ENCODE results near the gene B2M. TPM values are rescaled to one million over a fixed set of nuclear protein-coding genes. Genes with fewer than 3 reads are reported as not detected.

The B2M gene
- total RNA-seq, 1 donor from 2014 or later = 120 TPM

DNA sequence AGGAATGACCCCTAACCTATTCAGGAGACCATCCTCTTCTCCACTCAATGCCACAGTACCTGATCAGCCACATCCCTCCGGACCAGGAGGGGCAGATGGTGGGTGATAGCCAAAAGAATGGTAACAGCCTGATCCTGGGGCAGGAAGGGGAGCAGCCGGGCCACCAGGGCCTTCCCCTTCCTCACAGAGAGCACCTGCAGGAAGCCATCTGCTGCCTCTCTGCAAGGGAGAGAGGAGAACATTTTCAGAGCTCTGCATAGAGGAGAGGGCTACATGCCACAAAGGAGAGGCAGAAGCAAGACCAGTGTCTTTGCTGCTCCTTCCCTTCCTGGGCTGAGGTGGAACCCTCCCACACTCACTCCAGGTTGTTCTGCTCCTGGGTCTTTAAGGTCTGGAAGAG lies 42.4 kb upstream of the B2M start:
- no peaks in the 10 kb centered on the region for H3K36me3 ChIP-seq
- Mint-ChIP-seq H3K9me3 (no peaks in the 10 kb centered on the region), H3K4me3 (no peak overlapping the region), H3K4me1 (peaks cover 3% of the 10 kb centered on the region), H3K27ac (no peak overlapping the region), H3K36me3 (no peaks in the 10 kb centered on the region), H3K27me3 (ENCODE audit: insufficient read depth, low read depth) (no peaks in the 10 kb centered on the region)
- TF ChIP-seq, protein P1, sequence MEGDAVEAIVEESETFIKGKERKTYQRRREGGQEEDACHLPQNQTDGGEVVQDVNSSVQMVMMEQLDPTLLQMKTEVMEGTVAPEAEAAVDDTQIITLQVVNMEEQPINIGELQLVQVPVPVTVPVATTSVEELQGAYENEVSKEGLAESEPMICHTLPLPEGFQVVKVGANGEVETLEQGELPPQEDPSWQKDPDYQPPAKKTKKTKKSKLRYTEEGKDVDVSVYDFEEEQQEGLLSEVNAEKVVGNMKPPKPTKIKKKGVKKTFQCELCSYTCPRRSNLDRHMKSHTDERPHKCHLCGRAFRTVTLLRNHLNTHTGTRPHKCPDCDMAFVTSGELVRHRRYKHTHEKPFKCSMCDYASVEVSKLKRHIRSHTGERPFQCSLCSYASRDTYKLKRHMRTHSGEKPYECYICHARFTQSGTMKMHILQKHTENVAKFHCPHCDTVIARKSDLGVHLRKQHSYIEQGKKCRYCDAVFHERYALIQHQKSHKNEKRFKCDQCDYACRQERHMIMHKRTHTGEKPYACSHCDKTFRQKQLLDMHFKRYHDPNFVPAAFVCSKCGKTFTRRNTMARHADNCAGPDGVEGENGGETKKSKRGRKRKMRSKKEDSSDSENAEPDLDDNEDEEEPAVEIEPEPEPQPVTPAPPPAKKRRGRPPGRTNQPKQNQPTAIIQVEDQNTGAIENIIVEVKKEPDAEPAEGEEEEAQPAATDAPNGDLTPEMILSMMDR (IDR thresholded peaks at IDR 0.05) = no peak
- TF ChIP-seq EZH2phosphoT487 (IDR thresholded peaks at IDR 0.05) (no peak), EZH2 (IDR thresholded peaks at IDR 0.05) (no peak)
- H3K9me3 ChIP-seq (ENCODE audit: low read depth) = no peaks in the 10 kb centered on the region
- DNase-seq (ENCODE audit: low spot score) = no peak
- no peaks in the 10 kb centered on the region for H3K27me3 ChIP-seq
- peaks cover 4% of the 10 kb centered on the region for H3F3A ChIP-seq (ENCODE audit: low read depth)
- no peaks in the 10 kb centered on the region for H4K20me1 ChIP-seq (ENCODE audit: low read depth)
- H3K4me1 ChIP-seq = no peaks in the 10 kb centered on the region
- no peak overlapping the region for H3K27ac ChIP-seq
- no peak overlapping the region for H2AFZ ChIP-seq (replicated peaks)
- H3K79me2 ChIP-seq (ENCODE audit: low read depth) = no peaks in the 10 kb centered on the region
- no peak overlapping the region for H3K4me2 ChIP-seq
- H3K9ac ChIP-seq = no peak overlapping the region
- no peak overlapping the region for H3K4me3 ChIP-seq

DNA sequence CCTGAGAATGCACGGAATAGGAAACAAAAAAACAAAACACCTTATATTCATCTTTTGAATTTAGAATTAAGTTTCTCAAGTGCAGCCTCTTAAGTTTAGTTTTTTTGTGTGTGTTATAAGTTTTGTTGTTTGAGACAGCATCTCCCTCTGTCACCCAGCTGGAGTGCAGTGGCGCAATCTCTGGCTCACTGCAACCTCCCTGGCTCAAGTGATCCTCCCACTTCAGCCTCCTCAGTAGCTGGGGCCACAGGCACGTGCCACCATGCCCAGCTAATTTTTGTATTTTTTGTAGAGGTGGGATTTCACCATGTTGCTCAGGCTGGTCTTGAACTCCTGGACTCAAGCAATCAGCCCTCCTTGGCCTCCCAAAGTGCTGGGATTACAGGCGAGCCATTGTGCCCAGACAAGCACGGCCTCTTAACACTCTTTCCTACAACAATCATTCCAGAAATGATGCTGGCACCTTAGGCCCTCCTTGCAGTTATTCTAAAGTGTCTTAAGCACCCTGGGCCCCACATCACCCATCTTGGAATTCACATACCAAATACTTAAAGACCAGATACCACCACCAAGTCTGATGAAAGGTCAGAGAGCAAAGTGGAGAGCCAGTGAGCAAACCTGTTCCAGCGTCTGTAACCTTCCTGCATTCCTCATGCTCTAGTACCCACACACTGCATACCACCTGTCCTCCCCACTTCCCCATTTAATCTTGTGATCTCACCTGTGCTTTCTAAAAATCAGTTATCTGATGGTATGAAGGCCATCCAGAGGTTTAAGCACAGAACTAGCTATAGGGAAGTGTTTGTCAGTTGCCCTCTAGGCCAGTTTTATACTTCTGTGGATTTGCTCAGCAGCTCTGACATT lies 41.0 kb upstream of the B2M start:
- no peaks in the 10 kb centered on the region for H3K79me2 ChIP-seq (ENCODE audit: low read depth)
- no peak for DNase-seq (ENCODE audit: low spot score)
- H2AFZ ChIP-seq (replicated peaks) = no peak overlapping the region
- no peaks in the 10 kb centered on the region for H3K4me1 Mint-ChIP-seq
- H3K27ac ChIP-seq = no peak overlapping the region
- H3K9me3 ChIP-seq (ENCODE audit: low read depth) = no peaks in the 10 kb centered on the region
- no peak overlapping the region for H3K27ac Mint-ChIP-seq
- H3K9me3 Mint-ChIP-seq = no peaks in the 10 kb centered on the region
- H3F3A ChIP-seq (ENCODE audit: low read depth) = no peaks in the 10 kb centered on the region
- TF ChIP-seq EZH2phosphoT487 (IDR thresholded peaks at IDR 0.05) (no peak), EZH2 (IDR thresholded peaks at IDR 0.05) (no peak)
- TF ChIP-seq, protein P1 (IDR thresholded peaks at IDR 0.05) = no peak
- no peak overlapping the region for H3K4me3 ChIP-seq
- no peak overlapping the region for H3K9ac ChIP-seq
- no peaks in the 10 kb centered on the region for H3K27me3 ChIP-seq
- H3K36me3 Mint-ChIP-seq = no peaks in the 10 kb centered on the region
- H4K20me1 ChIP-seq (ENCODE audit: low read depth) = no peaks in the 10 kb centered on the region
- no peaks in the 10 kb centered on the region for H3K4me1 ChIP-seq
- peaks cover under 1% of the 10 kb centered on the region for H3K27me3 Mint-ChIP-seq (ENCODE audit: insufficient read depth, low read depth)
- no peaks in the 10 kb centered on the region for H3K36me3 ChIP-seq
- H3K4me3 Mint-ChIP-seq = no peak overlapping the region
- no peak overlapping the region for H3K4me2 ChIP-seq

DNA sequence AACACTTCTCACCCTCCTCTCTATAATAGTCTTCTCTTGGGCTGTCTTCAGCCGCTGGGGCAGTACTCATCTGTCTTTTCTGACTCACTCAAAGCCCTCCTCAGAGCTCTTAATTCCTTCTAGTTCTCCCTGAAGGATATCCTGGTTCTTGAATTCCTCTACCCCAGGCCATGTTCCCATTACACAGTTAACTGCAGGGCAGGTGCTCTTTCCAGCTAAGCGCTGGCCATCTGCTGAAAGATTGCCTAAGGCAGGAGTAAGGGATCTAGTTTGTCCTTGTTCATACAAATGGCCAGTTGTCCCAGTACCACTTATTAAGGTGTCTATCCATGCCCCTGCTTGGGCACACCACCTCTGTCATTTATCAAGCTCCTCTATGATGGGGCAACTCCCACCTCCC lies 37.7 kb upstream of the B2M start:
- TF ChIP-seq EZH2 (IDR thresholded peaks at IDR 0.05) (no peak), EZH2phosphoT487 (IDR thresholded peaks at IDR 0.05) (no peak)
- TF ChIP-seq, protein P1 (IDR thresholded peaks at IDR 0.05) = no peak
- no peak for DNase-seq (ENCODE audit: low spot score)
- no peaks in the 10 kb centered on the region for H3K4me1 ChIP-seq
- H2AFZ ChIP-seq (replicated peaks) = no peak overlapping the region
- H3K36me3 Mint-ChIP-seq = no peaks in the 10 kb centered on the region
- H3K4me3 ChIP-seq = no peak overlapping the region
- no peak overlapping the region for H3K27ac ChIP-seq
- no peak overlapping the region for H3K4me2 ChIP-seq
- no peaks in the 10 kb centered on the region for H3K9me3 ChIP-seq (ENCODE audit: low read depth)
- H3K4me1 Mint-ChIP-seq = peaks cover 9% of the 10 kb centered on the region
- H3K27ac Mint-ChIP-seq = no peak overlapping the region
- H3K9ac ChIP-seq = no peak overlapping the region
- H3K36me3 ChIP-seq = no peaks in the 10 kb centered on the region
- no peaks in the 10 kb centered on the region for H3K27me3 ChIP-seq
- no peaks in the 10 kb centered on the region for H4K20me1 ChIP-seq (ENCODE audit: low read depth)
- peaks cover 2% of the 10 kb centered on the region for H3K9me3 Mint-ChIP-seq
- H3K4me3 Mint-ChIP-seq = no peak overlapping the region
- no peaks in the 10 kb centered on the region for H3K79me2 ChIP-seq (ENCODE audit: low read depth)
- peaks cover 7% of the 10 kb centered on the region for H3K27me3 Mint-ChIP-seq (ENCODE audit: insufficient read depth, low read depth)
- no peaks in the 10 kb centered on the region for H3F3A ChIP-seq (ENCODE audit: low read depth)
